Measurements from ENCODE around the gene MOB3B.
"Not testable (repeated sequence)": the region's sequence is repeated elsewhere in the genome, so short reads cannot be mapped to it uniquely, and the experiment has no call there.

Gene MOB3B

DNA sequence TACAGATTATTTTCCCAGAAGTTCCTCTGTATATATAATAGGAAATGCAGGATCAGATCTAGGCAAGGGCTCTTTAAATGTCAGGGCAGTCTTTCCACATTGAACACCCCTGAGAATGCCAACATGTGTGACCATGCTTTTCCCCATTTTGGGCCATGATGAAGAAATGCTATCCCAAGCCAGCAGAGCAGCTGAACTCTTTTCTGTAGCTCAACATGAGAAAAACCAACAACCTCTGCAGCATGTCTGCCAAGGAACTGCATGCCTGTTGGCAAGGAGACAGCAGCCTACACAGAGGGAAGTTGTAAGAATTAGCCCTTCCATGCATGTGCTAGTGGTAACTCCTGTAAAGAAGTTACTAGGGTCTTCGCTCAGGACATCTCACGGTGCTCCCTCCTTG, 15.1 kb downstream of the MOB3B start:
- no peak for DNase-seq

DNA sequence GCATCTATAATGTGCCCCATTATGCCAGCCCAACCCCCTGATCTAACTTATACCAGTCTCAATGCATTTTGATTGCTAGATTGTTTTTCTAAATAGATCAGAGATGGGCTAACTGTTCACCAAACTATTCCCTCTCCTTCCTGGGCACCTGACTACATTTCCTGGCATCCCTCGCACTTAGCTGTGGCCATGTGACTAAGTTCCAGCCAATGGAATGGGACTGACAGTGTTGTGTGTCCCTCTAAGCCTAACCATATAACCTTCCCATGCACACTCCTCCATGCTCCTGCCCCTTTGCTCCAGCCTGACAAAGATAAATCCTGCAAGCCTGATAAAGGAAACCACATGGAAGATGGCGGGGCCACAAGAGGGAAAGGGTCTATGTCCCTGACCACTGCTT, 17.8 kb downstream of the MOB3B start:
- DNase-seq = no peak

DNA sequence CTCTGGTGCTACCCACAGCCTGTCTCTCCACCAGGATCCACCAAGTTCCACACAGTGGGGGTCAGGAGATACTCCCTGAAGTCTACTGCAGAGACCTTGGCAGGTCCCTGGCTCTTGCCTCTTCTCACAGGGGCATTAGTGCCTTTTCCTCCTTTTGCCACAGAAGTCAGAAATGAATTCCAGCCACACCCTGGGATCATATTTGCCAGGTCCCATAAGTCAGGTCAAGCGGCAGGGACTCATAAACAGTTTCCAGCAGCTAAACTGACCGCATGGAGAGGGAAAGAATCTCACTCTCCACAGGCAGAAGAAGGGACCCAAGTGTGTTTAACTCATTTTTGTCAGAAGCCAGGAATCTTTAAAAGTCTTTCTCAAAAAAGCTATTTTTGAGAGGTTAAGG, 18.8 kb downstream of the MOB3B start:
- DNase-seq = no peak

DNA sequence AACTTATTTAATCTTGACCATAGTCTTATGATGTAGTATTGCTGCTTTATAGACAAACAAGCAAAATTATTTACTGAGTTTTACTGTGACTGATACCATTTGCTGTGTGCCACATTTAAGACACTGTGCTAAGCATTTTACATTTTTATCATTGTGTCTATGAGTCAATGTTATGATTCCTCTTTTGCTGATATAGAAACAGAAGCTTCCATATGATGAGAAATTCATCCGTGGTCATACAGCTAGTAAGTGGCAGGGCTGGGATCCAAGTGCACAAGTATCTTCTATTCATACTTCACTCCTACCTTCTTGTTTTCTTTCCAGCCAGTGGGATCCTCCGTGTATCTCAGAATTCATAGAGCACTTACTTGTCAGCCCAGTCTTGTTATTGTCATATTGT, 22.6 kb downstream of the MOB3B start:
- no peak for DNase-seq

DNA sequence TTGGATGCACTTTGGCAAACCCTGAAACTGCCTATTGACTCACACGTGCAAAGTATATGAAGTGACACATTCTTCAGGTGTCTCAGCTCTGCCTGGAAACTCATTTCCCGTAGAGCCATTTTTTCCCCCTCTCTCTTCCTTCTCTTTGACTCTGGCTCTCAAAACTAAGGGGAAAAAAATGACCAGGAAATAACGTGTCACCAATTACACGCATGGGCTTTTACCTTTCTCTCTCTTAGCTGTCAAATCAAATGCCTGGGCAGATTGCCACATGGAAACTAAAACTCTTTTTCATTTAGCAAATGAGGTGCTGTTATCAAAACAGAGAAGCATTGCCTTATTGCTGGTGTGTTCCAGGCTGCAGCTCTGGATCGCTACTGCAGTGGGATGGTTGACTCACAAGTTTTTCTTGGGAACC, 23.9 kb downstream of the MOB3B start:
- DNase-seq = no peak

DNA sequence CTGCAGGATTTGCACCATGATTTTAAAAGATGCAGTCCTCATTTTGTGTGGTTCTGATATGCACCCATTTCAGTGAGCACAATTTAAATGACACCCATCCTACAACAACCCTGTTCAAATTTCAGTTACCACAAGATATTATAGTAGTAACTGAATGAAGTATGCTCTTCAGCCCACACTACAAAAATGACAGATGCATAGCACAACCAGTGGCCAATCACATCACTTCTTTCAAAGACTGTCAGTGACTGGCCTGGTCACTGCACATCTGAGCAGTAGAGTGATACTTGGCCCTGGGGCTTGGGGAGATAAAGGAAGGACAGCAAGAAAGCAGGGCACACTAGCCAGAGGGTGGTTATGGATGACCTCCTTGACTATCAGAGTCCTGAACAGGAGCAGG, 25.4 kb downstream of the MOB3B start:
- DNase-seq = no peak

DNA sequence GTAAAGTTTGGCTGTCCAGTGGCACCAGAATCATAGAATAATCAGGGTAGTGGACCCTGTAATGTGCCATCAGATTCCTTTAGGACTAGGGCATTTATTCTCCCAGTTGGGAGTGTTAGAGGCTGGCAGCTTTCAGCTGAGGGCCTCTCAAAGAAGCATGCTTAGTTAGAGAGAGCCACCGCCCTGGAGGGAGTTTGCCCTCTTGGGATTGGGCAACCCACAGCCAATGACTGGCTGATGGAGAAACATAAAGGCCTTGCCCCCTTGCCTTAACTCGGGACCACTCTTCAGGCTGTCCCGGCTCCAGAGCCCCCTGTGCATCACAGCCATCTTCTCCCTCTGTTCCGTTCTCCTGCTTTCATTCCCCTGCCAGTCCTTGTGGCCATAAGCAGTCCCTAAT, 26.0 kb downstream of the MOB3B start:
- no peak for DNase-seq

DNA sequence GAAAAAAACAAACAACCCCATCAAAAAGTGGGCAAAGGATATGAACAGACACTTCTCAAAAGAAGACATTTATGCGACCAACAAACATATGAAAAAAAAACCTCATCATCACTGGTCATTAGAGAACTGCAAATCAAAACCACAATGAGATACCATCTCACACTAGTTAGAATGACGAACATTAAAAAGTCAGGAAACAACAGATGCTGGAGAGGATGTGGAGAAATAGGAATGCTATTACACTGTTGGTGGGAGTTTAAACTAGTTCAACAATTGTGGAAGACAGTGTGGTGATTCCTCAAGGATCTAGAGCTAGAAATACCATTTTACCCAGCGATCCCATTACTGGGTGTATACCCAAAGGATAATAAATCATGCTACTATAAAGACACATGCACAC, 28.7 kb downstream of the MOB3B start:
- not testable (repeated sequence) for DNase-seq

DNA sequence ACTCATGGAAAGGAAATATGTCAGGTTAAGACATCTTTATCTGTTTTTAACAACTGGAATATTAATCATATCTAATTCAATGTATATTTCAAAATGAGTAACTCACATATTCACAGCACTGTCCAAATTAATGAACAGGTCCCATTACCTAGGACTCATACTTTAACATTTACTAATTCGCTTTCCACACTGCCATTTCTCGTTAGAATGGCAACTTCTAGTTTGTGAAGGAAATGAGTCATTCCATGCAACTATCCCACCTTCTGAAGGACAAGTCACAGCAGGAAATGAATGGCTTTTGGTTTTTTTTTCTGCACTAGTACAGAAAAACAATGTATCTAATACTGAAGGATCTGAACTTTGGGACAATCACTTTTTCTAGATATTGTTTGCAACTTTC, 30.2 kb downstream of the MOB3B start:
- DNase-seq = no peak

DNA sequence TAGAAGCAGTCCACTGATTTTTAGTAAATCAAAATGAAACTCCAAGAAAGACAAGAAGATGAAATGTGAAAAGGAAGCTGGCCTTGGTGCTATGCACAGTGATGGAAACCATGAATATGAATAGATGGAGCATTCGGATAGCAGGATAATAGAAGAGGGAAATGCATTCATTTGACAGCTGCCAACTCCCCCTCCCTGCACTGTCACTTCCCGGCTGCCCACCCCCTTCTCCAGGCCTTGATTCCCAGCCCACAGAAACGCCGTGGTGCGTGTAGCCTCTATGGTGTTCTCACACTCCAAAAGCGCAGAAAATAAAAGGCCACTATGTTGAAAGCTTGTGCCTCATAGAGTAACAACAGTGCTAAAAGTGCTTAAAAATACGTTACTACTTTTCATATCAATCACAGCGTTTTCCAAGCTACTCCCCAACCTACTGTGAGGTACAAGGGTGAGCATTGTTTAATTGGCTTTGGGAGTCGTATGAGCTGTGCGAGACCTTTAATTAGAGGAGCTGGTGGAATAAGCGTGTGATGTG, 31.7 kb downstream of the MOB3B start:
- DNase-seq = no peak

DNA sequence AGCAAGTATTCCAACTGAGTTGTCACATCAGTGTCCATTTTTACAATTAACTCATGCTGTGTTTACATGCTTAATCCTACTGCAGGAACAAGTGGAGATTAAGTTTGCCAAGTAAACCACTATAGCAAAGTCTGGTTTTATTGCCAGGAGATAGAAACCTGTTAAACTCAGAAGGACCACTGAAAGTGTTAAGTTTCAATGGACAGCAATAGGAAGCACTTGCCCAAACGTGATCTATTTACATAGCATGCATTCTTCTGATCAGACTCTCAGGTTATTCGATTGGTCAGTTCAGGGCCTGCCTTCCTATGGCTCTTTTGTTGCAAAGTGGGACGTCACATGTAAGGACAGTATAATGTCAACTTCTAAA, 33.5 kb downstream of the MOB3B start:
- DNase-seq = no peak

DNA sequence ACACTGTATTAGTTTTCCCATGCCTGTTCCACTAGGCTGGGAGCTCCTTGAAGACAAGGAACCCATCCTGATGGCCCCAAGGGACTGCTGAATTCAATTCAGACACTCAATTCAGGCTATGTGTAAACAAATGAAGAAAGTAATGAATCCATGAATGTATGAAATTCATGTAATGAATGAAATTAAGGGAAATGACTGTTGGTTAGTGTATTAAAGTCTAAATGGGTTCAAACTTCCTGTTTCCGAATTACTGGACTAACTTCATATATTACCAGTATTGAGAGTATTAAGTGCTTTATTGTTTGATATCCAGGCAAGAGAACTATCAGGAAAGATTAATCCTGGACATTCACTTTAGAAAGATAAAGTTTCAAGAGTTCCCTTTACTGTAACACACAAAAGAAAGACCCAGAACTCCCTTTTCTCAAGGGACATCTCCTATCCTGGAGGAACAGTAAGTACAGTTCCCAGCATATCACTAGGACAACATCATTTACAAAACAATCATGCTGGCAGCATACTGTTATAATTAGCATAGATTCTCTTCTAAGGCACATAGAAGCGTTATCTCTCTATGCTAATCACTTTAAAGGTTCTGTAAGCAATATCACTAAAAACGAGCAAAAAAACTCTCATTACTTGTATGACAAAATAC, 34.0 kb downstream of the MOB3B start:
- no peak for DNase-seq

DNA sequence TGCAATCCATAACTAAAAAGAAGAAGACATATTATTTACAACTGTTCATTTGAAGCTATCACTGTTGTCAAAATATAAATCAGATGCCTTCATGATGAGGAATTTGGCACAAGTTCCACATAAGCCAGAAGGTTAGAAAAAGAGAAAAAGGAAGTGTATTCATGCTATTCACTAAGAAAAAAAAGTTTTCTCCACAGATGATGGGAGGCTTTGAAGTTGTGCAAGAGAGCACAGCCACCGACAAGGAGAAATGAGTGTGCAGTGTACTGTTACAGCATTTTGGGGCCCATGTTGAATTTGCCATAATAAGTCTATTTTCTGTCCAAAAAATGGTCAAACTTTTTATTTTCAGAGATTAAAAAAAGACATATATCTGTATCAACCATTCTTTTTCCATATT, 38.5 kb downstream of the MOB3B start:
- DNase-seq = peak in 1 of 2 donors; percentile 32

DNA sequence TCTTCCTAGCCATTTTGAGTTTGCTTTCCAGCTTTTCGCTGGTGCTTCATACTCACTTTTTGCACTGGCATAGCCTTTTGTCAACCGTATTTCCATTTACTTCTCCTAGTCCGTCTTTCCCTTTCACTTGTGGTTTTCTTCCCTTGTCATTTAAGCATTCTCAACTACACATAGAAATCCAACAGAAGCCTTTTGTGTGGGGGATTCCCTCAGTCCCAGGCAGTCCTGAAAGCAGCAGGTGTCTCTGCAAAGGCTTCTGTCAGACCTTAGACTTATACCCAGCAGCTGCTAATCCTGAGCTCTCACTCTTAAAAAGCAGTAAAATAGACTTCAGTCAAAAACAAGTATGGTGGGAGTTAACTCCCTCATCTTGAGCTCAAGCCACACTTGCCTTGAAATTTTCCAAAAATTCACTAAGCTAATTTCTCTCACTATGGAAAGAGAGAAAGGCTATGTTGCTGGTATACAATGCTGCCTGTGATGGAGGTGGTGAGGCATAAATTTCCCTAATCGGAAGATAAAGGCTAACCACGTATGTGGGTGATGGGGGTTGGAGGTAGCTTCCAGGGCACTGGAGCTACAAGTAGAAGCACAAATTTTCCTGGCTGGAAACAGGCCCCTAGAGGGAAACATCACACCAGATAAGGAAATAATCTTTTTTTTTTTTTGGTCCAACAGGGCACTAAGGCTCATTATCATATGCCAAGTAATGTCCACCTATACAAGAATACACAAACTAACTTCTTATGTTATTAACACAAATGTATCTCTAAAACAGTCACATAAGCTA, 40.3 kb downstream of the MOB3B start:
- no peak for DNase-seq

DNA sequence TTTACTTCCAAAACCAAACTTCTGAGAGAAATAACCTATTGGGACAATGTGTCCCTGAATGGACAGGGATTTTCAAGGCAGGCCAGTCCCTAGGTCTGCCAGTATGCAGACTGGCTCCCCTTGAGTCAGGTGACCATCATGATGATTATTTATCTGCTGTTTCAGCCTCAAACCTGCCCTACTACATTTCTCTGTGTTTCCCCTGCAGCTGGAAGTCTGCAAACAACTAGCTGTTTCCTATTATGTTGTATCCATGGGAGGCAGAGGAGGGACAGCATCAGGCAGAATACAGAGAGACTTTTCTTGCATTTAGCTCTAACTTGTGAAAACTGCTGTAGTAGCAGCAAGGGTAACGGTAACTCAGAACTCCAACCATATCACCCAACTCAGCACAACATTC, 41.7 kb downstream of the MOB3B start:
- DNase-seq = no peak

DNA sequence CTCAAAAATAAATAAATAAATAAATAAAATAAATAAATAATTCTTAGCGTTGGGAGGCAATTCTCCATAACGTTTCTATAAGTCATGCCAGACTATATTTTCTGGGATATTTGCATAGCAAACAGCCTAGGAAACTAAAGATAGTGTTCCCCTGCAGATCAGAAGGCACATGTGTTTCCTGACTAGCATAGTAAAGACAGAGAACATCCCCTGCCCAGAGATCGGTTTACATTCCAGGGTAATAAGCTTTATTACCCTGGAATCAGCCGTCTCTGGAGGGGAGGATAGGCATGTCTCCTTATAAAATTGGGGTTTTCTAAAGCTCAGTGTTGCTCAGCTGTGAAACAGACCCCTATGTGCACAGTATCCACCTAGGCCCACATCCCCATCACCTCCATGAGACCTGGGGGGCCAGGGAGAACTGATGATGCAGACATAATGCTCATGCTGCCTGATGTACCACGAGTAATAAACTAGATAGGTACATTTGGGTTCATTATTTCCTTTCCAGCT, 42.4 kb downstream of the MOB3B start:
- DNase-seq = no peak

DNA sequence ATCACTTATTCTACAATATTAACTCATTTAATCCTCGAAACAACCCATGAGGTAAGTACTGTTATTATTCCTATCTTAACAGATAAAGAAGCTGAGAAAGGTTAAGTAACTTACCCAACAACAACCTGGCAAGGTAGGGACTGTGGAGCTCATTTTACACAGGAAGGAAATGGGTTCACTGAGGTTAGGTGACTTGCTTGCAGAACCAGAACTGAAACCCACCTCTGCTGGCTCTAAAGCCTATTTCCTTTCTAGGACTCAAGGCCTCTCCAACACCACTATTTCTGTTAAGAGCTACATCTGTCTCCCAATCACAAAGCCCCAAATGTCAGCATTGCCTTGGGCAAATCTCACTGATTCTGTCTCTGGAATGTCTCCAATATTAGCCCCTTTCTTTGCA, 44.5 kb downstream of the MOB3B start:
- peak; percentile 5 to 30 for DNase-seq

DNA sequence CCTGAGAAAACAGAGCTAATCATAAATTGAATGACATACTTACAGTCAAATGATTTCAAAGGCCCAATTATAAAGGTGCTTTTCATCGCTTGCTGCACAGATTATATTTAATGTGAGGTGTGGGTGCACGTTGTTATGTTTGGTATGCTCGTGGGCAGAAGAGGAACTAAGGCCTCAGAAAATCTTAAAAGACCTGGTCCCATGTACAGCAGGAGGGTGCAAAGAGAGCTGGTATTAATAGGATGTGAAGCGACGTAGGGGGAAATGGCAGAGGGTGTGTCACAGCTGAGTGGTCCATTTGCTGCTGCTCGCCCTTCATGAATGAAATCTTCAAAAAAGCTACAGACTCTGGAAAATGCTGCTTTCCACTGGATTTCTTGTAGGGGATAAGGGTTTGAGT, 46.0 kb downstream of the MOB3B start:
- DNase-seq = peak in 1 of 2 donors; percentile 13

DNA sequence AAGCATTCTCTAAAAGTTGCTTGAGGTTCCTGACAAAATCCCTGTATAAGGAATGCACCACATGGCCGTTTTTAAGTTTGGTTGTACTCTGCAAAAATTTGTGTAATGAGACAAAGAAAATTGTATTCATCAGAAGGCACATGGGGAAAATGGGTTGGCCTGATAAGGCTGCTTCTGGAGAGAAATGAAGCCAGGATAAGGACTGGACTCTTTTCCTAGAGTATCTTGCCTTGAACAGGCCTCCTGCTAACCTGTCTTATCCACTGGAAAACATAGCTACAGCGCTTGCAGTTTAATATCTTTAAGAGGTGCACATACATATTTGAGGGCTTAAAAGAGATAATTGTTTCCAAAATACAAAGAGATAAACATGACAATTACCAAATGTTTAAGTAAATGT, 46.9 kb downstream of the MOB3B start:
- DNase-seq = no peak

DNA sequence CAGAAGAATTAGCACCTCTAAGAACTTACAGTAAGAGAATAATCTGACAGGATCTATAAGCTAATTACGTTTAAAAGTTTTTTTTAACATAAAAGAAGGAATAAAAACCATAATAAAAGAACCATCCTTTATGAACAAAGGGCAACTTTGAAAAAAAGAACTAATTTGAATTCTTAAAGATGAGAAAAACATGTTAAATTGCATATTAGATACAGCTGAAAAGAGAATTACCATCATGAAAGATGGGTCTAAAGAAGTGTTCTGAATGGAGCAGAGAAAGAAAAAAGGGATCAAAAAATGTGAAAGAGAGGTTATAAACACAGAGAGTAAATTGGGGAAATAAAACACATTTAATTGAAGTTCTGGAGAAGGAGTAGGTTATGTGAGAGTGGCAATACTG, 51.3 kb downstream of the MOB3B start:
- no peak for DNase-seq

DNA sequence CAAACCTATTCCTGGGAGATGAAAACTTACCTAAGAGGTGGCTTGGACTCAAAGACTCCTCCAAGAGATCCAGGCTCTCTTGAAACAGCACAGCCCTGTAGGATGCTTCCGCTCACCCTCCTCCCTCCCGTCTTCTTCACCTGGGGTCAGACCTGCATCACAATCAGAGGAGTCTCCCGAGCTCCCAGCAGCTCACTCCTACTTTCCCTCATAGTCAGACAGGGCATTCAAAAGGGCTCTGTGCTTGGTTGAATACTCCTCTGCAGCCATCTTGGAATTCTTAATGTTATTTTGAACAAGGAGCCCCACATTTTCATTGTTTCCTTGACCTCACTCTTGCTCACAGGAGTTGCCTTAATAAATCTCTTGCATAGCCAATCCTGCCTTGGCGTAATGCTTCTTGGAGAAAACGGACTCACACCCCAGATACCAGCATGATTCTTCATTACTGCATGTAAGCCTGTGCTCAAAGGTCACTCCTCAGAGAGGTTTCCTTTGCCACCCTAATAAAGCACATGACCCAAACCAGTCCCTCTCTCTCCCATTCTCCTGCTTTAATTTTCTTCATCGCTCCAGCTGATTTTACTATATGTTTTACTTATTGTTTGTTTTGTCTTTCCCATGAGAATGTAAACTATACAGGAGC, 52.6 kb downstream of the MOB3B start:
- DNase-seq = no peak

DNA sequence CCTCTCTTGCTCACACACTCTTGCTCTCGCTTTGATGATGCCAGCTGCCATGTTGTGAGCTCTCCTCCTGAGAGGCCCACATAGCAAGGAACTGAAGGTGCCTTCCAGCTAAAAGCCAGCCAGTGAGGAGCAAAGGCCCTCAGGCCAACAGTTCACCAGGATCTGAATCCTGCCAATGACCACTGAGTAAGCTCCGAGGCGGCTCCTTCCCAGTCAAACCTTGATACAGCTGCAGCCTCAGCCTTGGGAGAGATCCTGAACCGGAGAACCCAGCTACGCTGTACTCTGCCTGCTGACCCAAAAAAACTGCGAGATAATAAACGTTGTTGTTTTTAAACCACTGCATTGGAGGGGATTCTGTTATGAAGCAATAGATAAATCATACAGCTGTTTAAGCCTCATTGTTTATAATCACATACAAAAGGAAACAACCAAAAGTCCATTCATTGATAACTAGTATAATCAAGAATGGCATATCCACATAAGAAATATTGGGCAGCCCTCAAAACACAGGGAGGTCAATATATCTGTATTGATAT, 54.5 kb downstream of the MOB3B start:
- no peak for DNase-seq

DNA sequence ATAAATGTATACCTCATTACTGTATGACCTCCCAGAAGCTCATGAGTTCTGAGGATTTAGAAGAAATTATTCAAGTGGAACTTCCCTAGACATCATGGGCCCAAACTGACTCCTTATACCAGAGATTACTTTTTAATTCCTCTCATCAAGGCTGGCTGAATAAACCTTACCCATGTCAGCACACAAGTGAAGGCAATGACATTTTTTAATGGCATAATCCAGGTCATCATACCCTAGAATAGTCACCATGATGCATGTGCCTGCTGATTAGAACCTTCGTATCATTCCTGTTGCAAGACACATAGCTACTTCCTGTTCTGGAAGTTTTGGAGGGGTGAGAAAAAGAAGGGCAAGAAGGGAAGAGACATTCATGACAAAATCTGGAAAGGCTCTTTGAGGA, 55.3 kb downstream of the MOB3B start:
- DNase-seq = no peak

DNA sequence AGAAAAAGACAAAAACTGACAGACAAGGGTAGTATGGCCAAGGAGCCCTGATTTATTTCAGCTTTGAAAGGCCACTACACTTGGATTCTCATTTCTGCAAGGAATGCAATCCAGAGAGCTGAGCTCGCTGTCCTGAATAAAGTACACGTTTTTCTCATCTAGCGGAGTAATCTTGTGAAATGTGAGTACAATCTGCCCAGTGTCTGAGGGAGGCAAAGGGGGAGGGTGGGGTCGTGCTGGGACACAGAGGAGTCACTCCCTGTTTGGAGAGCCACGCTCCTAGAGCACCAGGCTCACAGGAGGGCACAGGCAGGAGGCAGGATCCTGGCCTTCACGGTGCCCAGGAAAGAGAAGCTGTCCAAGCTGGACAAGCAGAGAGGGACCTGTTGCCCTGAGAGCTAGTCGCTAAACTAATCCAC, 56.5 kb downstream of the MOB3B start:
- DNase-seq = no peak
